Measurements from ENCODE around the gene TTN. TPM values are rescaled to one million over a fixed set of nuclear protein-coding genes. Genes with fewer than 3 reads are reported as not detected.

Gene TTN
- polyA plus RNA-seq, 3 donors = under 0.01 to 0.12 (median 0.08) TPM

DNA sequence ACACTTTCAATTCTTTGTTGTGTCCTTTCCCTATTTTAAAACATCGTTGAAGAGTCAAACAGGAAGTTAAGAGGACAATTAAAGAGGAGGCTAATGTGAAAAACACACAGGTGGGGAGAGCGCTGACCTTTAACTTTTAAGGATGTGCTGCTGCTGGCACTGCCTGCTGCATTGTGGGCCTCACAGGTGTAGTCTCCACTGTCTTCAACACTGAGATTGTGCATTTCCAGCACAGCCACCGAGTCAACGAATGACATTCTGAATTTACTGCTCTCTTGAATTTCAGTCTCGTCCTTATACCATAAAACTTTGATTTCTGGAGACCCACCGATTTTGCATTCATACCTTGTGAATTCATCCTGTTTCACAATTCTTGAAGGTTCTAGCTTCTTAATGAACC lies 91.9 kb downstream of the TTN start:
- H3K36me3 ChIP-seq (replicated peaks in 1 of 2; ENCODE audit: control insufficient read depth in 1 of 2, insufficient read depth in 2 of 2, low read length in 2 of 2) = no peaks in the 10 kb centered on the region
- H3K27ac ChIP-seq (ENCODE audit: low read depth in 1 of 2, low read length in 2 of 2) = no peak overlapping the region
- no peaks in the 10 kb centered on the region for H3K27me3 ChIP-seq (ENCODE audit: control insufficient read depth in 2 of 2, insufficient read depth in 2 of 2, low read length in 2 of 2)
- H3K4me3 ChIP-seq (replicated peaks in 1 of 3; ENCODE audit: low read depth in 2 of 3, low read length in 3 of 3) = no peak overlapping the region
- H3K9me3 Mint-ChIP-seq = peaks cover 0 to 3% (median 0%) of the 10 kb centered on the region in 7 donors
- intact Hi-C loops (cut with micrococcal nuclease) = no loop called here
- no peaks in the 10 kb centered on the region for H3K36me3 Mint-ChIP-seq
- H3K4me1 Mint-ChIP-seq = no peaks in the 10 kb centered on the region
- no peaks in the 10 kb centered on the region for H3K4me1 ChIP-seq (ENCODE audit: control insufficient read depth in 1 of 2, insufficient read depth in 2 of 2, low read length in 2 of 2)
- no peak for DNase-seq
- H3K4me2 ChIP-seq (replicated peaks; ENCODE audit: extremely low read depth, low read length, poor library complexity, severe bottlenecking) = no peak overlapping the region
- H3K27ac Mint-ChIP-seq = no peak overlapping the region
- H2AFZ ChIP-seq (ENCODE audit: insufficient read depth, low read depth, low read length, poor library complexity, severe bottlenecking) = no peak overlapping the region
- no peaks in the 10 kb centered on the region for H3K79me2 ChIP-seq (ENCODE audit: insufficient read depth, low read length)
- no peak overlapping the region for H3K9ac ChIP-seq (ENCODE audit: insufficient read depth, low read length, poor library complexity, severe bottlenecking)
- 100% methylated on average over 2 of the region's 6 CpGs for WGBS (ENCODE audit: insufficient coverage)
- TF ChIP-seq CTCF (IDR thresholded peaks at IDR 0.05) = no peak
- no peaks in the 10 kb centered on the region for H3K27me3 Mint-ChIP-seq (ENCODE audit: low read depth in 3 of 3)
- H3K9me3 ChIP-seq (replicated peaks in 1 of 2; ENCODE audit: control insufficient read depth in 1 of 2, insufficient read depth in 1 of 2, low read length in 2 of 2) = no peaks in the 10 kb centered on the region
- H4K20me1 ChIP-seq (ENCODE audit: insufficient read depth, low read length) = no peaks in the 10 kb centered on the region
- no peak overlapping the region for H3K4me3 Mint-ChIP-seq

GRCh38 chr2:178707476-178707875 lies 99.7 kb downstream of the TTN start:
- TF ChIP-seq CTCF (IDR thresholded peaks at IDR 0.05) = no peak
- H3K79me2 ChIP-seq (ENCODE audit: insufficient read depth, low read length) = no peaks in the 10 kb centered on the region
- H4K20me1 ChIP-seq (ENCODE audit: insufficient read depth, low read length) = no peaks in the 10 kb centered on the region
- no peak overlapping the region for H3K27ac Mint-ChIP-seq
- H3K9ac ChIP-seq (ENCODE audit: insufficient read depth, low read length, poor library complexity, severe bottlenecking) = no peak overlapping the region
- no peaks in the 10 kb centered on the region for H3K36me3 ChIP-seq (replicated peaks in 1 of 2; ENCODE audit: control insufficient read depth in 1 of 2, insufficient read depth in 2 of 2, low read length in 2 of 2)
- no peaks in the 10 kb centered on the region for H3K9me3 ChIP-seq (replicated peaks in 1 of 2; ENCODE audit: control insufficient read depth in 1 of 2, insufficient read depth in 1 of 2, low read length in 2 of 2)
- H3K4me3 Mint-ChIP-seq = no peak overlapping the region
- no peak for DNase-seq
- no peak overlapping the region for H3K4me2 ChIP-seq (replicated peaks; ENCODE audit: extremely low read depth, low read length, poor library complexity, severe bottlenecking)
- H3K9me3 Mint-ChIP-seq = no peaks in the 10 kb centered on the region
- H3K36me3 Mint-ChIP-seq = no peaks in the 10 kb centered on the region
- no peak overlapping the region for H3K27ac ChIP-seq (ENCODE audit: low read depth in 1 of 2, low read length in 2 of 2)
- H3K27me3 Mint-ChIP-seq (ENCODE audit: low read depth in 3 of 3) = no peaks in the 10 kb centered on the region
- no peak overlapping the region for H2AFZ ChIP-seq (ENCODE audit: insufficient read depth, low read depth, low read length, poor library complexity, severe bottlenecking)
- H3K27me3 ChIP-seq (ENCODE audit: control insufficient read depth in 2 of 2, insufficient read depth in 2 of 2, low read length in 2 of 2) = no peaks in the 10 kb centered on the region
- intact Hi-C loops (cut with micrococcal nuclease) = no loop called here
- H3K4me1 Mint-ChIP-seq = no peaks in the 10 kb centered on the region
- no peaks in the 10 kb centered on the region for H3K4me1 ChIP-seq (ENCODE audit: control insufficient read depth in 1 of 2, insufficient read depth in 2 of 2, low read length in 2 of 2)
- 100% methylated on average over 1 of the region's 2 CpGs for WGBS (ENCODE audit: insufficient coverage)
- no peak overlapping the region for H3K4me3 ChIP-seq (replicated peaks in 1 of 3; ENCODE audit: low read depth in 2 of 3, low read length in 3 of 3)

Measured in CD14-positive monocyte (primary cell).